ENCODE results near the gene APOL6. TPM values are rescaled to one million over a fixed set of nuclear protein-coding genes. Genes with fewer than 3 reads are reported as not detected.

The APOL6 gene
- total and polyA plus RNA-seq, 2 of the 4 experiments (the other 2 are of a cell fraction) = 1.2 to 7.2 TPM

GRCh38 chr22:35645646-35646045, 2.6 kb upstream of the APOL6 start:
- peak overlapping the region; percentile 21; the same call in 1 of the 2 replicates for H2BK120ac ChIP-seq (ENCODE audit: low read depth, low read length)
- peak overlapping the region; percentile 10; the same call in 1 of the 2 replicates for H3K18ac ChIP-seq (ENCODE audit: low read depth, low read length)
- no peaks in the 10 kb centered on the region for H4K20me1 ChIP-seq (ENCODE audit: insufficient read depth, low read length)
- ChIA-PET CTCF (interaction anchor here (0.6 kb wide), 1 partner anchor 15 kb away, joined by 6 read pairs; no protein-coding TSS in a partner anchor), POLR2A (ENCODE audit: unreplicated experiment) (no interaction called here)
- H3K14ac ChIP-seq (replicated peaks; ENCODE audit: low read depth, low read length) = 0 out of 2 replicates have a peak overlapping the region, but pooled peaks have one; percentile 32
- in situ Hi-C loops (cut with MboI; ENCODE audit: low sequenced_read_pairs) = no loop called here
- DNase-seq (no peak), ATAC-seq (ENCODE audit: low read depth) (no peak)
- H2AK5ac ChIP-seq (ENCODE audit: low read depth, low read length) = peak overlapping the region; percentile 78
- H3K27me3 ChIP-seq (ENCODE audit: control insufficient read depth, insufficient read depth, low read length) = no peaks in the 10 kb centered on the region
- dilution Hi-C loops (cut with HindIII; ENCODE audit: low sequenced_read_pairs, unreplicated experiment) = no loop called here
- no peak overlapping the region for H3K23ac ChIP-seq (ENCODE audit: low read depth, low read length)
- H3K56ac ChIP-seq (ENCODE audit: extremely low read depth, insufficient read depth, low read length) = no peak overlapping the region
- peaks cover 16% of the 10 kb centered on the region for H3K4me1 ChIP-seq (ENCODE audit: control insufficient read depth, insufficient read depth, low read length)
- peaks cover 14% of the 10 kb centered on the region for H3K9me1 ChIP-seq (ENCODE audit: insufficient read depth, low read length)
- H2BK5ac ChIP-seq (ENCODE audit: low read depth, low read length, poor library complexity, severe bottlenecking) = no peak overlapping the region
- 0 out of 2 replicates have a peak, but pooled peaks cover 2% of the 10 kb centered on the region for H3K36me3 ChIP-seq (ENCODE audit: control insufficient read depth, insufficient read depth, low read length)
- no peak for TF ChIP-seq CEBPB (IDR thresholded peaks at IDR 0.05; ENCODE audit: low read depth, low read length)
- no peak for TF ChIP-seq SMC3 (IDR thresholded peaks at IDR 0.05; ENCODE audit: low read depth, low read length)
- TF ChIP-seq POLR2A (IDR thresholded peaks at IDR 0.05; ENCODE audit: low read depth, low read length) = no peak
- no peak for TF ChIP-seq CTCF (conservative IDR thresholded peaks at IDR 0.05; ENCODE audit: low read depth, low read length)
- no peak for TF ChIP-seq FOS (IDR thresholded peaks at IDR 0.05; ENCODE audit: low read depth, low read length)
- TF ChIP-seq NFE2L2 (IDR thresholded peaks at IDR 0.05; ENCODE audit: low read depth, low read length) = no peak
- no peak for TF ChIP-seq USF2 (IDR thresholded peaks at IDR 0.05; ENCODE audit: low read depth, low read length)
- TF ChIP-seq RFX5 (IDR thresholded peaks at IDR 0.05; ENCODE audit: low read depth, low read length) = no peak
- no peak for TF ChIP-seq CHD1 (IDR thresholded peaks at IDR 0.05; ENCODE audit: low read depth, low read length)
- no peak for TF ChIP-seq BHLHE40 (IDR thresholded peaks at IDR 0.05; ENCODE audit: low read depth, low read length)
- TF ChIP-seq RAD21 (IDR thresholded peaks at IDR 0.05; ENCODE audit: low read length) = no peak
- TF ChIP-seq MAFK (IDR thresholded peaks at IDR 0.05; ENCODE audit: low read depth, low read length) = no peak
- no peak for TF ChIP-seq MXI1 (IDR thresholded peaks at IDR 0.05; ENCODE audit: borderline replicate concordance, low read depth, low read length)
- no peak for TF ChIP-seq MAZ (IDR thresholded peaks at IDR 0.05; ENCODE audit: borderline replicate concordance, low read depth, low read length)
- no peak for TF ChIP-seq RCOR1 (IDR thresholded peaks at IDR 0.05; ENCODE audit: insufficient replicate concordance, low read length)
- no peak for TF ChIP-seq ELK1 (IDR thresholded peaks at IDR 0.05; ENCODE audit: borderline replicate concordance, low read depth, low read length)
- no peaks in the 10 kb centered on the region for H3K9me3 ChIP-seq (ENCODE audit: control insufficient read depth, insufficient read depth, low read length)
- H3K4ac ChIP-seq (ENCODE audit: low read depth, low read length) = 0 out of 2 replicates have a peak overlapping the region, but pooled peaks have one; percentile 64
- no peak overlapping the region for H3K4me3 ChIP-seq (ENCODE audit: insufficient read depth, low read depth, low read length)
- H3K27ac ChIP-seq (ENCODE audit: insufficient read depth, low read length) = no peak overlapping the region
- H3K79me1 ChIP-seq (ENCODE audit: low read depth in 1 of 2, low read length in 2 of 2) = peaks cover 8 to 22% of the 10 kb centered on the region in 2 experiments
- 0 out of 2 replicates have a peak overlapping the region, but pooled peaks have one; percentile 9 for H4K5ac ChIP-seq (ENCODE audit: low read depth, low read length)
- no TSS peak for BruUV-seq (replicated peaks)
- no peak overlapping the region for H3K9ac ChIP-seq (ENCODE audit: low read depth, low read length)
- intact Hi-C loops (cut with micrococcal nuclease) = loop anchor here (5.0 kb wide), 2 partner anchors 97 to 192 kb away; no protein-coding TSS in a partner anchor
- H4K8ac ChIP-seq (ENCODE audit: low read depth in 2 of 2, low read length in 2 of 2) = no peak overlapping the region
- WGBS, 2 experiments (ENCODE audit: extremely low coverage in 2 of 2, insufficient read length in 1 of 2) = no CpG with 5 or more reads among the region's 4 CpGs
- H2BK20ac ChIP-seq (ENCODE audit: low read depth, low read length) = no peak overlapping the region; the same call in none of the 2 replicates
- 0 out of 3 replicates have a peak overlapping the region, but pooled peaks have one; percentile 30 for H2BK15ac ChIP-seq (ENCODE audit: low read depth, low read length)
- no peak overlapping the region for H3K4me2 ChIP-seq (ENCODE audit: low read depth, low read length)
- H4K91ac ChIP-seq (ENCODE audit: insufficient read depth, low read depth, low read length) = no peak overlapping the region
- H2AFZ ChIP-seq (replicated peaks; ENCODE audit: low read length, poor library complexity) = no peak overlapping the region
- H2AK9ac ChIP-seq (replicated peaks; ENCODE audit: low read depth, low read length, poor library complexity) = no peak overlapping the region
